Panc1 (cell line): ENCODE data around the gene DUOXA1. TPM values are rescaled to one million over a fixed set of nuclear protein-coding genes. Genes with fewer than 3 reads are reported as not detected.

Experiments
- ATAC-seq: fragments of 200-7000 bp; cut with Tn5 transposase; 2 replicates; pipeline ENCODE4 v1.9.1; 2020; ENCODE audit warnings: mild to moderate bottlenecking, moderate library complexity
- BruUV-seq: library from RNA; stranded (reverse); fragments of 400-500 nt; replicated peaks from 2 replicates; lab custom pipeline; 2021; lab: Mats Ljungman, UMichigan
- CTCF ChIA-PET: fragments of 300-600 bp; sonication (Branson Sonifier 250); formaldehyde crosslinking; loops from one replicate; lab custom pipeline; 2022; ENCODE audit warnings: antibody characterized with exemption; lab: Charles Lee
- POLR2A ChIA-PET: fragments of 300-600 bp; sonication (Branson Sonifier 250); formaldehyde crosslinking; loops from one replicate; lab custom pipeline; 2022; ENCODE audit warnings: antibody characterized with exemption; lab: Charles Lee
- DNase-seq: peaks from one replicate; pipeline ENCODE4 v3.0.0-alpha.2; 2010; ENCODE audit warnings: low read depth, low spot score
- H3K27ac ChIP-seq: 2 replicates; pipeline ENCODE4 v1.5.1; 2011; ENCODE audit warnings: mild to moderate bottlenecking, low read length, inconsistent platforms
- H3K27me3 ChIP-seq: fragments of 200-500 bp; sonication (Bioruptor generic); 2 replicates; pipeline ENCODE4 v1.6.0; 2014; ENCODE audit warnings: low read length, inconsistent platforms; ENCODE audit not compliant: control insufficient read depth, insufficient read depth
- H3K36me3 ChIP-seq: fragments of 200-500 bp; sonication (Bioruptor generic); 2 replicates; pipeline ENCODE4 v1.5.1; 2014; ENCODE audit warnings: inconsistent platforms, mild to moderate bottlenecking, low read length, moderate library complexity; ENCODE audit not compliant: control insufficient read depth, insufficient read depth
- H3K4me1 ChIP-seq: 2 replicates; pipeline ENCODE4 v1.5.1; 2011; ENCODE audit warnings: inconsistent platforms, mild to moderate bottlenecking, low read length, moderate library complexity; ENCODE audit not compliant: control insufficient read depth, insufficient read depth
- H3K4me3 ChIP-seq, 2 experiments: 2 replicates each; pipeline ENCODE4 v1.5.1; 2011 to 2012; ENCODE audit warnings: low read depth in 2 of 2, low read length in 2 of 2, mild to moderate bottlenecking in 2 of 2, inconsistent platforms in 1 of 2, moderate library complexity in 1 of 2
- H3K9me3 ChIP-seq: fragments of 200-500 bp; sonication (Bioruptor generic); 2 replicates; pipeline ENCODE4 v1.5.1; 2014; ENCODE audit warnings: low read depth, mild to moderate bottlenecking, inconsistent platforms, low read length, moderate library complexity; ENCODE audit not compliant: control insufficient read depth, insufficient read depth
- CTCF ChIP-seq: fragments of 450-650 bp; IDR thresholded peaks from 2 replicates; pipeline ENCODE4 v1.5.1; 2017; ENCODE audit warnings: mild to moderate bottlenecking
- POLR2AphosphoS5 ChIP-seq: IDR thresholded peaks from 2 replicates; pipeline ENCODE4 v1.6.1; 2012; ENCODE audit warnings: mild to moderate bottlenecking, low read depth, low read length, moderate library complexity
- REST ChIP-seq, 2 experiments: IDR thresholded peaks; 2 replicates each; pipeline ENCODE4 v1.6.1; 2011 to 2012; ENCODE audit warnings: low read depth in 2 of 2, control low read depth in 1 of 2, low read length in 1 of 2, mild to moderate bottlenecking in 1 of 2, moderate library complexity in 1 of 2; ENCODE audit not compliant: insufficient read depth in 1 of 2
- SIN3A ChIP-seq: IDR thresholded peaks from 2 replicates; pipeline ENCODE4 v1.6.1; 2012; ENCODE audit warnings: low read depth, mild to moderate bottlenecking, low read length, moderate library complexity, borderline replicate concordance; ENCODE audit not compliant: insufficient read depth
- TCF7L2 ChIP-seq: IDR thresholded peaks from 2 replicates; pipeline ENCODE4 v1.6.1; 2011; ENCODE audit warnings: mild to moderate bottlenecking, low read depth, low read length, inconsistent platforms
- in situ Hi-C: cut with HindIII; loops from 2 replicates; pipeline ENCODE4 v1.10.0; 2016; ENCODE audit warnings: low sequenced_read_pairs, low pct_unique_long_range_greater_than_20kb
- intact Hi-C: fragments of 100-400 bp; cut with micrococcal nuclease; formaldehyde crosslinking; loops from one replicate; pipeline ENCODE4 v1.10.0; 2022; ENCODE audit not compliant: unreplicated experiment
- total RNA-seq: library from RNA; stranded (reverse); gene quantifications from one replicate; pipeline ENCODE4 v1.2.1, GENCODE V29; 2021; ENCODE audit not compliant: unreplicated experiment

The DUOXA1 gene
- total RNA-seq, 1 experiment from 2014 or later, result not detected

GRCh38 chr15:45097466-45097865 is 32.2 kb downstream of the DUOXA1 start:
- Histone ChIP-seq H3K9me3 (no peaks in the 10 kb centered on the region), H3K36me3 (no peaks in the 10 kb centered on the region), H3K27ac (no peak overlapping the region), H3K4me1 (no peaks in the 10 kb centered on the region), H3K27me3 (no peaks in the 10 kb centered on the region; the same call in 1 of the 2 replicates), H3K4me3 (no peak overlapping the region)
- no peak for DNase-seq
- ChIA-PET CTCF (interaction anchor here (0.5 to 0.9 kb wide), 2 partner anchors 20 to 333 kb away, joined by 3 to 4 read pairs; no protein-coding TSS in a partner anchor), POLR2A (no interaction called here)
- intact Hi-C loops (no loop called here), in situ Hi-C loops (no loop called here)
- no TSS peak for BruUV-seq
- ATAC-seq, result no peak
- no peak for TF ChIP-seq SIN3A
- TF ChIP-seq TCF7L2, result no peak
- no peak for TF ChIP-seq REST (IDR thresholded peaks at IDR 0.05; ENCODE audit: insufficient read depth in 1 of 2, low read depth in 2 of 2, low read length in 1 of 2)
- no peak for TF ChIP-seq CTCF
- no peak for TF ChIP-seq POLR2AphosphoS5

GRCh38 chr15:45095661-45096060 is 34.0 kb downstream of the DUOXA1 start:
- no peak for ATAC-seq
- in situ Hi-C loops, result no loop called here
- H3K36me3 ChIP-seq, result no peaks in the 10 kb centered on the region
- H3K9me3 ChIP-seq, result no peaks in the 10 kb centered on the region
- BruUV-seq, result no TSS peak
- H3K4me1 ChIP-seq, result no peaks in the 10 kb centered on the region
- H3K27me3 ChIP-seq, result peaks cover 5% of the 10 kb centered on the region
- CTCF ChIA-PET, result no interaction called here
- DNase-seq, result no peak
- intact Hi-C loops, result no loop called here
- H3K4me3 ChIP-seq, result no peak overlapping the region
- POLR2A ChIA-PET, result no interaction called here
- no peak for TF ChIP-seq REST (IDR thresholded peaks at IDR 0.05; ENCODE audit: insufficient read depth in 1 of 2, low read depth in 2 of 2, low read length in 1 of 2)
- TF ChIP-seq POLR2AphosphoS5, result no peak
- TF ChIP-seq SIN3A, result no peak
- no peak for TF ChIP-seq CTCF
- no peak for TF ChIP-seq TCF7L2
- H3K27ac ChIP-seq, result no peak overlapping the region
